HG03045 (cell line): ENCODE data around the gene GAMT.
"Not testable (repeated sequence)": the region's sequence is repeated elsewhere in the genome, so short reads cannot be mapped to it uniquely, and the experiment has no call there.

Experiments used
- ATAC-seq: cut with Tn5 transposase; IDR thresholded peaks from one replicate; pipeline ENCODE4 v1.9.1; 2021; ENCODE audit warnings: mild to moderate bottlenecking, moderate library complexity; ENCODE audit not compliant: unreplicated experiment

Gene GAMT

GRCh38 chr19:1401138-1401888 lies at the start of gene GAMT:
Gene GAMT (minus strand): TSS chr19:1401542. CDS start chr19:1401476, 66 bp downstream.
- no peak for ATAC-seq

GRCh38 chr19:1449467-1450442 lies 48.4 kb upstream of the GAMT start, which contains the start of gene APC2:
Gene APC2 (plus strand): TSS chr19:1450121. CDS start chr19:1453002, 2,881 bp downstream.
- no peak for ATAC-seq

- no peak for ATAC-seq
Measured at GRCh38 chr19:1447944-1448343, 46.6 kb upstream of the GAMT start.

- ATAC-seq = no peak
Measured at GRCh38 chr19:1447504-1447903, 46.2 kb upstream of the GAMT start.

GRCh38 chr19:1446713-1447481 lies 45.6 kb upstream of the GAMT start:
- no peak for ATAC-seq

GRCh38 chr19:1445932-1446712 lies 44.8 kb upstream of the GAMT start:
- ATAC-seq = no peak

- no peak for ATAC-seq
Measured at GRCh38 chr19:1445185-1445931, 44.0 kb upstream of the GAMT start.

- ATAC-seq = no peak
Measured at GRCh38 chr19:1441677-1442438, 40.5 kb upstream of the GAMT start.

GRCh38 chr19:1441022-1441426 lies 39.7 kb upstream of the GAMT start:
- no peak for ATAC-seq

- ATAC-seq = no peak
Measured at GRCh38 chr19:1440418-1440801, 39.1 kb upstream of the GAMT start.

- ATAC-seq = not testable (repeated sequence)
Measured at GRCh38 chr19:1439525-1440417, 38.4 kb upstream of the GAMT start.

- ATAC-seq = no peak
Measured at GRCh38 chr19:1438933-1439354, 37.6 kb upstream of the GAMT start.

GRCh38 chr19:1438035-1438932 lies 36.9 kb upstream of the GAMT start, which contains the start of gene RPS15:
Gene RPS15 (plus strand): TSS chr19:1438396. CDS start chr19:1438426, 30 bp downstream.
- ATAC-seq = peak; percentile 67

GRCh38 chr19:1437609-1438008 lies 36.3 kb upstream of the GAMT start:
- ATAC-seq = no peak

GRCh38 chr19:1435378-1435989 lies 34.1 kb upstream of the GAMT start:
- ATAC-seq = no peak

GRCh38 chr19:1434577-1435060 lies 33.3 kb upstream of the GAMT start:
- no peak for ATAC-seq
